SK-N-SH (cell line): ENCODE measurements around the gene APOC3. TPM values are rescaled to one million over a fixed set of nuclear protein-coding genes. Genes with fewer than 3 reads are reported as not detected.

ENCODE experiments used
- CTCF ChIA-PET: fragments of 300-600, 350-600 bp; formaldehyde crosslinking; extraction: SDS; loops from one replicate; lab custom pipeline; 2021; lab: Yijun Ruan, JAX
- POLR2A ChIA-PET: fragments of 350-600 bp; sonication (Branson Sonifier 250); formaldehyde crosslinking; extraction: SDS; loops from one replicate; lab custom pipeline; 2020; ENCODE audit warnings: antibody characterized with exemption, inconsistent platforms; lab: Yijun Ruan, JAX
- DNase-seq: peaks from one replicate; pipeline ENCODE4 v3.0.0; 2012
- H2AFZ ChIP-seq: fragments of 200-600 bp; sonication (generic); 2 replicates; pipeline ENCODE4 v1.8.1; 2016; ENCODE audit warnings: antibody characterized with exemption, mild to moderate bottlenecking, low read depth
- H3F3A ChIP-seq: fragments of 200-600 bp; sonication (generic); replicated peaks from 2 replicates; pipeline ENCODE3; 2016; ENCODE audit warnings: antibody characterized with exemption, mild to moderate bottlenecking; ENCODE audit not compliant: insufficient read depth
- H3K27ac ChIP-seq, 2 experiments: fragments of 200-500 bp in 1 of 2; fragments of 200-600 bp in 1 of 2; sonication (Bioruptor generic) in 1 of 2; sonication (generic), shearing (Covaris generic) in 1 of 2; 2 replicates each; pipeline versions ENCODE4 v1.5.1 to v1.6.1; 2014 to 2016; ENCODE audit warnings: low read depth in 2 of 2, inconsistent platforms in 1 of 2, low read length in 1 of 2, mild to moderate bottlenecking in 1 of 2, mixed read lengths in 1 of 2
- H3K27me3 ChIP-seq: fragments of 200-600 bp; sonication (generic), shearing (Covaris generic); 2 replicates; pipeline ENCODE4 v1.6.1; 2016; ENCODE audit warnings: mixed run types; ENCODE audit not compliant: insufficient read depth
- H3K36me3 ChIP-seq, 2 experiments: fragments of 200-500 bp in 1 of 2; fragments of 200-600 bp in 1 of 2; sonication (Bioruptor generic) in 1 of 2; sonication (generic) in 1 of 2; replicated peaks in 1 of 2; 2 replicates each; pipeline versions ENCODE3 to v1.5.1; 2014 to 2016; ENCODE audit warnings: low read length in 1 of 2, mild to moderate bottlenecking in 1 of 2; ENCODE audit not compliant: insufficient read depth in 2 of 2, control insufficient read depth in 1 of 2
- H3K4me1 ChIP-seq, 2 experiments: fragments of 200-500 bp in 1 of 2; fragments of 200-600 bp in 1 of 2; sonication (Bioruptor generic) in 1 of 2; sonication (generic), shearing (Covaris generic) in 1 of 2; 2 replicates each; pipeline versions ENCODE4 v1.5.1 to v1.6.1; 2014 to 2016; ENCODE audit warnings: low read depth in 1 of 2, low read length in 1 of 2, mixed run types in 1 of 2; ENCODE audit not compliant: insufficient read depth in 2 of 2, control insufficient read depth in 1 of 2
- H3K4me2 ChIP-seq: fragments of 200-600 bp; sonication (generic), shearing (Covaris generic); 2 replicates; pipeline ENCODE4 v1.6.1; 2017; ENCODE audit warnings: mixed run types
- H3K4me3 ChIP-seq, 2 experiments: fragments of 200-500 bp in 1 of 2; fragments of 200-600 bp in 1 of 2; sonication (Bioruptor generic) in 1 of 2; sonication (generic), shearing (Covaris generic) in 1 of 2; 2 replicates each; pipeline versions ENCODE4 v1.5.1 to v1.8.1; 2014 to 2016; ENCODE audit warnings: low read depth in 2 of 2, inconsistent platforms in 1 of 2, low read length in 1 of 2, mild to moderate bottlenecking in 1 of 2, mixed read lengths in 1 of 2, moderate library complexity in 1 of 2
- H3K79me2 ChIP-seq: fragments of 200-600 bp; sonication (generic); 2 replicates; pipeline ENCODE4 v1.8.1; 2017; ENCODE audit warnings: mild to moderate bottlenecking; ENCODE audit not compliant: insufficient read depth
- H3K9ac ChIP-seq: fragments of 200-600 bp; sonication (generic); 2 replicates; pipeline ENCODE4 v1.6.1; 2017; ENCODE audit warnings: mixed run types
- H3K9me2 ChIP-seq: fragments of 200-600 bp; sonication (generic); 2 replicates; pipeline ENCODE4 v1.6.1; 2017; ENCODE audit warnings: mixed run types
- H3K9me3 ChIP-seq: fragments of 200-600 bp; sonication (generic); 2 replicates; pipeline ENCODE4 v1.6.1; 2017; ENCODE audit warnings: mixed run types, mild to moderate bottlenecking, moderate library complexity
- H4K20me1 ChIP-seq: fragments of 200-600 bp; sonication (generic); 2 replicates; pipeline ENCODE4 v1.6.1; 2017; ENCODE audit warnings: mild to moderate bottlenecking, mixed run types; ENCODE audit not compliant: insufficient read depth
- ELF1 ChIP-seq: IDR thresholded peaks from 2 replicates; pipeline ENCODE4 v1.4.0; 2012
- EZH2phosphoT487 ChIP-seq: fragments of 200-600 bp; sonication (generic); IDR thresholded peaks from 2 replicates; pipeline ENCODE4 v1.6.1; 2017; ENCODE audit warnings: low read depth, mixed run types, mild to moderate bottlenecking, antibody characterized with exemption, moderate library complexity, borderline replicate concordance
- FOXM1 ChIP-seq: IDR thresholded peaks from 2 replicates; pipeline ENCODE4 v1.4.0; 2012; ENCODE audit warnings: low read depth, mild to moderate bottlenecking
- GATA2 ChIP-seq: sonication (generic); formaldehyde crosslinking; IDR thresholded peaks from 2 replicates; pipeline ENCODE4 v1.5.0; 2020; ENCODE audit warnings: mild to moderate bottlenecking, missing genetic modification reagents
- MAX ChIP-seq: IDR thresholded peaks from 2 replicates; pipeline ENCODE4 v1.4.0; 2012; ENCODE audit warnings: low read depth
- MEF2A ChIP-seq: IDR thresholded peaks from 2 replicates; pipeline ENCODE4 v1.4.0; 2012; ENCODE audit warnings: low read depth, borderline replicate concordance
- RAD21 ChIP-seq: IDR thresholded peaks from 2 replicates; pipeline ENCODE4 v1.6.1; 2012; ENCODE audit warnings: mild to moderate bottlenecking, low read length
- RCOR1 ChIP-seq: fragments of 150-350 bp; IDR thresholded peaks from 2 replicates; pipeline ENCODE4 v1.6.1; 2017; ENCODE audit warnings: antibody characterized with exemption, low read length
- REST ChIP-seq: IDR thresholded peaks from 2 replicates; pipeline ENCODE4 v1.6.1; 2012; ENCODE audit warnings: mild to moderate bottlenecking, low read depth, low read length, moderate library complexity
- RFX5 ChIP-seq: IDR thresholded peaks from 2 replicates; pipeline ENCODE4 v1.6.1; 2012; ENCODE audit warnings: mild to moderate bottlenecking, improper control_type of control experiment, low read length
- SMC3 ChIP-seq: IDR thresholded peaks from 2 replicates; pipeline ENCODE4 v1.6.1; 2012; ENCODE audit warnings: low read depth, low read length, improper control_type of control experiment
- TCF12 ChIP-seq: IDR thresholded peaks from 2 replicates; pipeline ENCODE4 v1.4.0; 2012
- YY1 ChIP-seq: IDR thresholded peaks from 2 replicates; pipeline ENCODE4 v1.4.0; 2012; ENCODE audit warnings: low read depth, mild to moderate bottlenecking
- ZBTB33 ChIP-seq: IDR thresholded peaks from 2 replicates; pipeline ENCODE4 v1.4.0; 2012; ENCODE audit warnings: low read depth, borderline replicate concordance
- WGBS: methylation state at CpG from one replicate; pipeline ENCODE4 v1.1.6; 2017; ENCODE audit warnings: low lambda C conversion rate; 5-methylcytosine and 5-hydroxymethylcytosine counted together
- polyA plus RNA-seq, 3 experiments: library from polyadenylated mRNA; depleted of rRNA; stranded (reverse); fragments of >200 nt; gene quantifications; 2 replicates each; pipeline ENCODE4 v1.2.3, GENCODE V29; 2012

Gene APOC3
- polyA plus RNA-seq, 1 of the 3 experiments (the other 2 are of a cell fraction), result not detected

GRCh38 chr11:116807601-116808261 lies 22.0 kb upstream of the APOC3 start:
- no peak overlapping the region for H3K4me2 ChIP-seq
- no peaks in the 10 kb centered on the region for H3F3A ChIP-seq
- DNase-seq, result no peak
- H3K36me3 ChIP-seq, result no peaks in the 10 kb centered on the region
- no peaks in the 10 kb centered on the region for H3K4me1 ChIP-seq
- H3K9ac ChIP-seq, result no peak overlapping the region
- WGBS, result 82% methylated on average over 6 of the region's 6 CpGs
- POLR2A ChIA-PET, result no interaction called here
- no peak for TF ChIP-seq ZBTB33
- TF ChIP-seq REST, result no peak
- no peak for TF ChIP-seq ELF1
- no peak for TF ChIP-seq MAX
- TF ChIP-seq TCF12, result no peak
- no peak for TF ChIP-seq FOXM1
- TF ChIP-seq EZH2phosphoT487, result no peak
- TF ChIP-seq GATA2 (CRISPR knock-in tag), result no peak
- TF ChIP-seq RFX5, result no peak
- TF ChIP-seq MEF2A, result no peak
- no peak for TF ChIP-seq SMC3
- TF ChIP-seq RCOR1, result no peak
- TF ChIP-seq YY1, result no peak
- TF ChIP-seq RAD21, result no peak
- H3K27me3 ChIP-seq, result no peaks in the 10 kb centered on the region
- H3K4me3 ChIP-seq, result no peak overlapping the region
- H3K9me2 ChIP-seq, result no peaks in the 10 kb centered on the region
- no peak overlapping the region for H2AFZ ChIP-seq
- H3K9me3 ChIP-seq, result no peaks in the 10 kb centered on the region
- CTCF ChIA-PET, result no interaction called here
- H4K20me1 ChIP-seq, result no peaks in the 10 kb centered on the region
- no peaks in the 10 kb centered on the region for H3K79me2 ChIP-seq
- H3K27ac ChIP-seq, result no peak overlapping the region
